Small intestine (tissue), 7 donors: Measurements from ENCODE around the gene INAFM2. TPM values are rescaled to one million over a fixed set of nuclear protein-coding genes. Genes with fewer than 3 reads are reported as not detected.

Experiments used
- DNase-seq, 2 donors: peaks; one replicate each; pipeline versions ENCODE4 v3.0.0 to v3.0.0-alpha.2; 2013
- FAIRE-seq: peaks from 2 replicates; lab custom pipeline; 2012; peaks lifted over from hg19 to GRCh38; lab: Jason Lieb, UNC
- H3K27ac ChIP-seq, 3 donors: one replicate each; pipeline ENCODE4 v1.5.1; 2013; ENCODE audit warnings: low read length in 2 of 3, mild to moderate bottlenecking in 2 of 3, control low read depth in 1 of 3, inconsistent platforms in 1 of 3, low read depth in 1 of 3, moderate library complexity in 1 of 3
- H3K27me3 ChIP-seq, 3 donors: one replicate each; pipeline ENCODE4 v1.6.1; 2013; ENCODE audit warnings: low read length in 3 of 3, inconsistent platforms in 1 of 3; ENCODE audit not compliant: control insufficient read depth in 3 of 3, insufficient read depth in 3 of 3
- H3K36me3 ChIP-seq, 3 donors: one replicate each; pipeline ENCODE4 v1.6.1; 2013; ENCODE audit warnings: low read length in 3 of 3, inconsistent platforms in 1 of 3, low read depth in 1 of 3, mild to moderate bottlenecking in 1 of 3, moderate library complexity in 1 of 3; ENCODE audit not compliant: control insufficient read depth in 3 of 3, insufficient read depth in 2 of 3
- H3K4me1 ChIP-seq, 3 donors: one replicate each; pipeline ENCODE4 v1.6.1; 2013; ENCODE audit warnings: low read length in 2 of 3, inconsistent platforms in 1 of 3, low read depth in 1 of 3, mild to moderate bottlenecking in 1 of 3, moderate library complexity in 1 of 3; ENCODE audit not compliant: control insufficient read depth in 3 of 3, insufficient read depth in 2 of 3
- H3K4me3 ChIP-seq, 3 donors: one replicate each; pipeline ENCODE4 v1.5.1; 2013; ENCODE audit warnings: low read length in 3 of 3, control low read depth in 1 of 3, inconsistent platforms in 1 of 3, low read depth in 1 of 3, mild to moderate bottlenecking in 1 of 3, moderate library complexity in 1 of 3
- H3K9me3 ChIP-seq, 2 donors: one replicate each; pipeline ENCODE4 v1.6.1; 2013; ENCODE audit warnings: low read depth in 1 of 2, low read length in 1 of 2; ENCODE audit not compliant: control insufficient read depth in 2 of 2, insufficient read depth in 1 of 2
- WGBS, 3 donors: extraction: QIAGEN DNeasy Blood & Tissue Kit; methylation state at CpG; one replicate each; pipeline ENCODE4 v1.1.7; 2013; 5-methylcytosine and 5-hydroxymethylcytosine counted together
- polyA plus RNA-seq, 4 donors: library from polyadenylated mRNA; stranded (reverse) in 3 of 4; unstranded in 1 of 4; fragments of 200-250 nt in 3 of 4; fragments of 120-200 nt in 1 of 4; gene quantifications; one replicate each; pipeline versions ENCODE4 v1.2.1 to v1.2.3, GENCODE V29; 2013
- donor health status: healthy with polysubstance abuse.
- donor health status: control.
- donor health status: control.
- donor health status: Bipolar disorder and iron deficiency.
- donor health status: healthy.

INAFM2 gene
- polyA plus RNA-seq, 4 donors, result 4.7 to 10.6 (median 6.5) TPM

DNA sequence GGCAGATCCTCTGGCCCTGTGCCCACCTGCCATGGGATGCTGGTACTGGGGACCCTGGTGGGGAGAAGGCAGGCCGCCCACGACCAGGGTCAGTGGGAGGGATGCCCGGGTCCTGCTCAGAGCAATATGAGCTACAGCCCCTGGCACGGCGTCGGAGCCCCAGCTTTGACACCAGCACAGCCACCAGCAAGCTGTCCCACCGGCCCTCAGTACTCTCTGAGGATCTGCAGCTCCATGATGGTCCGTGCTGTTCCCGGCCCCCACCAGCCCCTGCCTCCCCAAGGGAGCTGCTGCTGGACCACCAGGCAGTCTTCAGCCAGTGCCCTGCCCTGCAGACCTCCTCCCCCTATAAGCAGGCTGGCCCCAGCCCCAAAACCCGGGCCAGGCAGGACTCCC is 46.0 kb downstream of the INAFM2 start:
- DNase-seq (no peak), FAIRE-seq (no peak)
- Histone ChIP-seq H3K4me1 (peaks cover 0 to 9% (median 5%) of the 10 kb centered on the region in 3 donors), H3K27ac (no peak overlapping the region), H3K9me3 (no peaks in the 10 kb centered on the region), H3K36me3 (no peaks in the 10 kb centered on the region), H3K4me3 (no peak overlapping the region), H3K27me3 (no peaks in the 10 kb centered on the region)
- WGBS, 3 donors, result 91 to 95% (median 95%) methylated on average over 9 to 10 of the region's 10 CpGs

DNA sequence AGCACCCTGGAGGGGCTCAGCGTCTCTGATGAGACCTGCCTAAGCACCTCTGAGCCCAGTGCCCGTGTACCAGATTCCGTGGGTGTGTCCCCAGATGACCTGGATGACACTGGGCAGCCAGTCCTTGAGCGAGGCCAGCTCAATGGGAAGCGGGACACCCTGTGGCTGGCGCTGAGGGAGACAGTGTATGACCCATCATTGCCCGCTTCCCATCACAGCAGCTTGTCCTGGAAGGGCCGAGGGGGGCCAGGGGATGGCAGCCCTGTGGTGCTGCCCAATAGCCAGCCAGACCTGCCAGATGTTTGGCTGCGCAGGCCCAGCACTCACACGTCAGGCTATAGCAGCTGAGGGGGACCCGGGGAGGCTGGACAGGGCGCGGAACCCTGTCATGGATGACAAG is 46.5 kb downstream of the INAFM2 start:
- Histone ChIP-seq H3K9me3 (no peaks in the 10 kb centered on the region), H3K36me3 (no peaks in the 10 kb centered on the region), H3K4me3 (no peak overlapping the region), H3K27me3 (no peaks in the 10 kb centered on the region), H3K4me1 (peaks cover 0 to 9% (median 5%) of the 10 kb centered on the region in 3 donors), H3K27ac (no peak overlapping the region)
- FAIRE-seq (no peak), DNase-seq (no peak)
- WGBS, 3 donors, result 82 to 91% (median 90%) methylated on average over 13 of the region's 13 CpGs

DNA sequence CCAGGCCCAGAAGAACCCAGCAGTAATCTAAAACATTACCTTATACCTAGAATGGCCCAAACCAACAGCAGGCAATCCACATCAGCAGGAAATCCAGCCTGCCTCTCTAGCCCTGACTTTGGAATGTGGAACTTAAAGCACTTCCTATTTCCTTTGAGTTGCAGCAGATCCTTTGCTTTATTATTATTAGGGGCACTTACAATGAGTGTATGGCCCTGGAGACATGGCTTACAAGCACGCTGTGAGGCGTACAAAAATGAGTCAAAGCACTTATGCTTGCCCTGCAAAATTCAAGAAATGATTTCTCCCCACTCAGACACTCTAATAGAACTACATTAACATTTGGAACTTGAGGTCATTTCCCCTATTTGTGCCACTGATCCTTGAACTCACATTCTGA is 49.5 kb downstream of the INAFM2 start:
- Histone ChIP-seq H3K27ac (no peak overlapping the region), H3K36me3 (no peaks in the 10 kb centered on the region), H3K4me1 (peaks cover 0 to 4% (median 0%) of the 10 kb centered on the region in 3 donors), H3K4me3 (no peak overlapping the region), H3K9me3 (no peaks in the 10 kb centered on the region), H3K27me3 (no peaks in the 10 kb centered on the region)
- 45 to 71% (median 52%) methylated on average over 2 of the region's 2 CpGs for WGBS, 3 donors
- FAIRE-seq, result no peak
- no peak for DNase-seq

Other genes starting within 250 kb of the INAFM2 start
- gene BMF, start 214.8 kb upstream of the INAFM2 start, polyA plus RNA-seq, result 10 to 100 TPM in 3 of 4 donors, 1 to 10 TPM in 1; 4.4 to 19.2 (median 14.0) TPM
- 10 to 100 TPM in 1 of 4 donors, 1 to 10 TPM in 3; 1.1 to 15.6 (median 5.5) TPM for gene BUB1B, start 162.6 kb upstream of the INAFM2 start, polyA plus RNA-seq
- gene PAK6, start 84.6 kb upstream of the INAFM2 start, polyA plus RNA-seq, result 10 to 100 TPM in 1 of 4 donors, 1 to 10 TPM in 1, under 1 TPM in 2; 0.67 to 16.4 (median 2.9) TPM
- under 1 TPM in 2 of 4 donors, not detected in 2; 0.04 to 0.16 TPM for gene ANKRD63, start 40.6 kb upstream of the INAFM2 start, polyA plus RNA-seq
- 10 to 100 TPM in 1 of 4 donors, 1 to 10 TPM in 3; 5.6 to 11.4 (median 7.8) TPM for gene PLCB2, start 15.8 kb upstream of the INAFM2 start, polyA plus RNA-seq
- 1 to 10 TPM; 2.2 to 7.4 (median 4.6) TPM for gene CCDC9B, start 17.2 kb downstream of the INAFM2 start, polyA plus RNA-seq
- gene PHGR1, start 27.3 kb downstream of the INAFM2 start, polyA plus RNA-seq, result over 10,000 TPM in 2 of 4 donors, 1,000 to 10,000 TPM in 2; 1,899 to 32,483 (median 16,493) TPM
- gene DISP2, start 34.5 kb downstream of the INAFM2 start, polyA plus RNA-seq, result 10 to 100 TPM in 1 of 4 donors, 1 to 10 TPM in 3; 2.2 to 12.2 (median 5.1) TPM
- 10 to 100 TPM in 2 of 4 donors, 1 to 10 TPM in 2; 4.1 to 24.3 (median 12.9) TPM for gene KNSTRN, start 59.0 kb downstream of the INAFM2 start, polyA plus RNA-seq
- gene IVD, start 82.1 kb downstream of the INAFM2 start, polyA plus RNA-seq, result 10 to 100 TPM; 20.0 to 58.3 (median 38.0) TPM
- 10 to 100 TPM; 10.7 to 32.5 (median 12.5) TPM for gene BAHD1, start 117.3 kb downstream of the INAFM2 start, polyA plus RNA-seq
- gene CHST14, start 147.3 kb downstream of the INAFM2 start, polyA plus RNA-seq, result 10 to 100 TPM in 1 of 4 donors, 1 to 10 TPM in 2, under 1 TPM in 1; 0.45 to 11.3 (median 3.7) TPM
- gene CCDC32, start 241.3 kb downstream of the INAFM2 start, polyA plus RNA-seq, result 10 to 100 TPM; 22.3 to 35.5 (median 23.6) TPM
- 10 to 100 TPM in 2 of 4 donors, 1 to 10 TPM in 2; 3.2 to 10.6 (median 7.0) TPM for gene RPUSD2, start 245.6 kb downstream of the INAFM2 start, polyA plus RNA-seq